GM19239 (cell line): ENCODE data around the gene RAX2.
"Not testable (repeated sequence)": the region's sequence is repeated elsewhere in the genome, so short reads cannot be mapped to it uniquely, and the experiment has no call there.

ENCODE experiments used
- DNase-seq: peaks from one replicate; pipeline ENCODE4 v3.0.0; 2011; ENCODE audit warnings: low spot score; ENCODE audit not compliant: insufficient read length
- FAIRE-seq: peaks from 2 replicates; lab custom pipeline; 2011; peaks lifted over from hg19 to GRCh38; lab: Jason Lieb, UNC

The RAX2 gene

DNA sequence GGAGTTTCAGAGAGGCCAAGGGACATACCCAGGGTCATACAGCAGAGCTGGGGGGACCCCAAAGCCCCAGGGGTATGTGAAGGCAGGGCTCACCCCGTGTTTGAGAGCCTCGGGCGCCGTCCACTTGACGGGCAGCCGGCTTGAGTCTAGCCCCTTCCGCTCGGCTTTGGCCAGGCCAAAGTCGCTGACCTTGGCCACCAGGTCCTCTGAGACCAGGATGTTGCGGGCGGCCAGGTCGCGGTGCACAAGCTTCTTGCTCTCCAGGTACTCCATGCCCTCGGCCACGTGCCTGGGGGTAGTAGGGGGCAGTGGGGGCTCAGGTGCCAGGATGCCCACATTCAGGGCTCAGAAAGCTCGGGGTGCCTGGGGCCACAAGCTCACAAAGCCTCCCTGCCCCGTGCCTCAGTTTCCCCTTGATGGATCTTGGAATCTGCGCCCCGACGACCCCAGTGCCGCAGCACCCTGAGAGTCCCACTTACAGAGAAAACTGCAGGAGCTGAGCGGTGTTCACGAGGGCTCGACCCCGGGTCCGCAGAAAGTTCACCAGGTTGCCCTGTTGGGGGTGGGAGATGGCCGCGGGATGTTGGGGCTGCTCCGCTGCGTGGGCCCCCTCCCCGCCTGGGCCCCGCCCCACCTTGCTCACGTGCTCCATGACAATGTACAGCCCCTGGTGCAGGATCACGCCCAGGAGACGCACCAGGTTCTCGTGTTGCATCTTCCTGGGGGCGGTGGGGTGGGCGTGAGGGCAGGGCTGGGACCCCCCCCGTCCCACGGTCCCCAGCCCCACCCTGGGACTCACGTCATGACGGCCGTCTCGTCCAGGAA lies 7.1 kb upstream of the RAX2 start:
- no peak for DNase-seq
- FAIRE-seq, result no peak

DNA sequence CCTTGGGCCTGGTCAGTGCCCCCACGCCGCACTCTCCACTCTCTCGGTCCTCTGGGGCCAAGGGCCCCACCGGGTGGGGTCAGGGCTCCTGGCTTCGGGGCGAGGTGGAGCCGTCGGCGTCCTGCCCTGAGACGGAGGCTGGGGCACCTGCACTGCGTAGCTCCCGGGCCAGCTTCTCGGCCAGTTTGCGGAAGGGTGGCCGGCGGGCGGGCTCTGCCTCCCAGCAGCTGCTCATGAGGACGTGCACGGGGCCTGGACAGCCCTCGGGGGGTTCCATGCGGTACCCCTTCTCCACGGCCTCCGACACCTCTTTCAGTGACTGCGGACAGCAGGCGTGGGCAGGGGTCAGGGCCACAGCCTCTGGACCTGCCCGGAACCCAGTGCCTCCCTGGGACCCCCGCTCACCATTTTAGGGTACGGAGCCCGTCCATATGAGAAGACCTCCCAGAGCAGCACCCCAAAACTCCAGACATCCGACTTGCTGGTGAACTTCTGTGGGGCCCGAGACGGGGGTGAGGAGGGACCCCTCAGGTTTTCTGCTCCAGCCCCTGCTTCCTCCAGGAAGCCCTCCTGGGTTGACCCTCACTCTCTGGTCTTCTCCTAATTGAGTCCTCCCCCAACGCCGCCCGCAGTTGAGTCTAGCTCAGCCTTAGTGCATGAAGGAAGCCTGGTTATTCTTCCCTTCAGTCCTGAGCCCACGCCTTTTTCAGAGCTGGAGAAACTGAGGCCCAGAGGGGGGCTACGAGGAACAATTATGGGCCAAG lies 6.3 kb upstream of the RAX2 start:
- no peak for FAIRE-seq
- no peak for DNase-seq

DNA sequence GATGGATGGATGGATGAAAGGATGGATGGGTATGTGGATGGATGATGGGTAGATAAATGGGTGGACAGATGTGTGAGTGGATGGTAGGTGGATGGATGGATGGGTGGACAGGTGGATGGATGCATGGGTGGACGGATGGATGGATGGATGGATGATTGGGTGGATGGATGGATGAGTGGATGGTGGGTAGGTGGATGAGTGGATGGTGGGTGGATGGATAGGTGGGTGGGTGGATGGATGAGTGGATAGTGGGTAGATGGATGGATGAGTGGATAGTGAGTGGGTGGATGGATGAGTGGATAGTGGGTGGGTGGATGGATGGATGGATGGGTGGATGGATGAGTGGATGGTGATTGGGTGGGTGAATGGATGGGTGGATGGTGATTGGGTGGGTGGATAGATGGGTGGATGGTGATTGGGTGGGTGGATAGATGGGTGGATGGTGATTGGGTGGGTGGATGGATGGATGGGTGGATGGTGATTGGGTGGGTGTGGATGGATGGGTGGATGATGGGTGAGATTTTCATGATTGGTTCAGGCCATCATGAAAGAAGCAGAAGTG lies 4.5 kb upstream of the RAX2 start:
- no peak for FAIRE-seq
- no peak for DNase-seq

DNA sequence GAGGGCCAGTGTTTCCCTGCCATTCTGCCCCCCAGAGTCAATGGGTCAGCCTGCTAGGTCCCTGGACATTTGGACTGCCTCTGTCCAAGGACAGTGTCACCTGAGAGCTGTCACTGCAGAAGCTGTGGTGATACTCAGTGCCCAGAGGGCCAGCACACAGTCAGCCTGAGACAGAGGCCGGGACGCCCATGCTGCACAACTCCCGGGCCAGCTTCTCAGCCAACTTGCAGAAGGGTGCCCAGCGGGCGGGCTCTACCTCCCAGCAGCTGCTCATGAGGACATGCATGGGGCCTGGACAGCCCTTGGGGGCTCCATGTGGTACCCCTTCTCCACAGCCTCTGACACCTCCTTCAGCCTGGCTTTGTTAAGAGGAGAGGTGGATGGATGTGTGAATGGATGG lies 3.8 kb upstream of the RAX2 start:
- FAIRE-seq (no peak), DNase-seq (no peak)

DNA sequence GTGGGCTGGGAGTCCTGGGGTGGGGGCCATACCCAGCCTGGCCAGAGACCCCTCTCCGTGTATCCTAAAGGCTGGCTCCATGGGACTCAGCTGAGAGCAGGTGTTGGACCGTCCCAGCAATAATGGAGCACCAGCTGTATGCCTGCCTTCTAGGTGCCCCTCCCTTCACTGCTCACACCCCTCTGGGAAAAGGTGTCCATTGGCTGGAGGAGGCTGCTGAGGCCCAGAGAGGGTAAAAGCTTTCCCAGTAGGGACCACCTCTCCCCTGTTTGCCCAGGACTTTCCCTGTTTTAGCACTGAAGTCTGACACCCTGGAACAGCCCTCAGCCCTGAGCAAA lies 3.3 kb upstream of the RAX2 start:
- DNase-seq, result no peak

DNA sequence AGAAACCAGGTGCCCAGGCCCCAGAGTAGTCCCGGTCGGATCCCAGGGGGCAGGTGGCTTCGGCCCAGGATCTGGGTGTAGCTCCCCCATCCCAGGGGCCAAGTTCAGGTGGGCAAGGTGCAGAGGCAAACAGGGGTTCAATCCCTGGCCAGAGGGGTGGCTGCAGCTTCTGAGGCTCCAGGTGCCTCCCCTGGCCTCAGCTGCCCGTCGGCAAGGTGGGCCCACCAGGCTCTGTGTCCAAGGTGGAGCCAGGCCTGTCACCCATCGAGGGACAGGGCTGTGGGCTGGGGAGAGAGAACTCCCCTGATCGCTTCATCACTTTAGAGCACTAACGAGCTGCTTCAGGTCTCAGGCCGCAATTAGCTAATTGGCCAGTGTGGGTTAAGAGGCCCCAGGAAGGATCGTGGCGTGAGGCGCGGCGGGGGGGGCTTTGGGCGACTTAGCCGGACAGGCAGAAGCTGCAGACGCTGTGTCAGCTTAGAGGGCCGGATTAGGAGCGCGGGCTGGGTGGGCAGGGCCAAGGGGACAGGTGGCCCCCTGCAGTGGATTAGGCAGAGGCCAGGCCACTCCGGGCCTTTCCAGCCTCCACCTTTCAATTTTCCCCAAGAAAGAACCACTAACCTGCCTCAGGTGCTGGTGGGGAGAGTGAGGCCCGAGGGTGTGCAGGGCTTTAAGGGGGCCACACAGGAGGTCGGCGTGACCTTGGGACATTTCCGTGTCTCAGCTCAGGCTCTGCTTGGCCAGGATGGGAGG lies 2.8 kb upstream of the RAX2 start:
- FAIRE-seq, result no peak
- no peak for DNase-seq

More for the DNA sequence above, 3.3 kb upstream of the RAX2 start:
- no peak for FAIRE-seq

DNA sequence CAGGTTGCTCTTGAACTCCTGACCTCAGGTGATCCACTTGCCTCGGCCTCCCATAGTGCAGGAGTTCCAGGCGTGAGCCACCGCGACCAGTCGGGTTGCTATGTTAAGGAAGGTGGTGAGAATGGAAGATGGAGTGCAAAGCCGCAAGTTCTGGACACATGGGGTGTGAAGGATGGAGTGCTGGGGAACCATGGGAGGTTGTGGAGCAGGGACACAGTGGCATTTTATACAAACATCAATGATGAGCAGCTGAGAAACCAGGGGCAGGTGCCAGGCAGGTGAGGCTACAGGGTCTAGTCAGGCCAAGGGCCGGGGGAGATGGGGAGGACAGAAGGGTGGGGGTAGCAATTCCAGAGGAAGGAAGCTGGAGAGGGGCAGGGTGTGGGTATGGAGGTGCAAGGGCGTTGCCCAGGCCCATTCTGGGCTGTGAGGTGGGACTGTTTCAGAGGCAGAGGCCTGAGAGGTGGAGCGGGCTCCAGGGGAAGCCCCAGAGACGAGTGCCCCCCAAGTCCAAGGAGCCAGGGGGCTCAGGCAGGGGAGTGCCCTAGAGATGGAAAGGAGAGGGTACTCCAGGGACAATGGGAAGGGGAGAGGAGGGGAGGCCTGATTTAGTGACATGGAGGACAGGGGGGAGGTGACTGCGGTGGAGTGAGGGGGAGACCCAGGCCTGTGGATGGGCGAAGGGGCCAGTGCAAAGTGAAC lies 1.9 kb upstream of the RAX2 start:
- FAIRE-seq (no peak), DNase-seq (no peak)

DNA sequence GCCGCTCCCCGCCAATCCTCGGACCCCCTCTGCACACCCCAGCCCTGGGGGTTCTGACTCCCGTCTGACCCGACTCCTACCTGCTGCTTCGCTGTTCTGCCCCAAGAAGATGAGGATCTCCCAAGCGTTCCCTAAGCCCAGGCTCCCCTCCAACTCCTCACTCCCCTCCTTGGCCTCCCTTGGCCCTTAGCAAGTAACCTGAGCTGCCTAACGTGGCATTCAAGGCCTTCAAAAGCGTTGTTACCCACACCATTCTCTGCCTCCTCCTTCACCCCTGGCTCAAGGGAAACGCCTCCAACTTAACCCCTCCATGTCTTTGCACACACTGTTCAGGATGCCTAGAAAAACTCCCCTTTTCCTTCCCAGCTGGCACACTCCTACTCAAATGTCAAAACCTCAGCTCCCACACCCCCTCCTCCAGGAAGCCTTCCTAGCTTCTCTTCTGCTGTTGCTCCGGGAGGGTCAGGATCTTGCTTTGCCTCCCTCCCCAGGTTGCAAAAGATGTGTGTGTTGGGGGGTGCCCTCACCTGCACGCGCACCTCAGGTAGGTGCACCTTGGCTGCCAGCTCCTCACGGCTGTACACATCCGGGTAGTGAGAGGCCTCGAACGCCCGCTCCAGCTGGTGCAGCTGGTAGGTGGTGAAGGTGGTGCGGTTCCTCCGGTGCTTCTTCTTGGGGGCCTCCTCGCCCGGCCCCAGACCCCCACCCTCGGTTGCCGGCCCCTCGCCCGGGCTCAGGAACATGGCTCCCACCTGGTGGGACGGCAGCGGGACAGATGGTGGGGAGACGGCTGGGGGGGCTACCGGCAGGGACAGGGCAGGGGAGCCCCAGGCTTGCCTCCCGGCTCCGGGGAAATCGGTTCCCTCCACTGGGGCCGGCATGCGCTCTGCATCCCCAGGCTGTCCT lies 775 bp downstream of the RAX2 start:
- DNase-seq, result no peak
- FAIRE-seq, result no peak

DNA sequence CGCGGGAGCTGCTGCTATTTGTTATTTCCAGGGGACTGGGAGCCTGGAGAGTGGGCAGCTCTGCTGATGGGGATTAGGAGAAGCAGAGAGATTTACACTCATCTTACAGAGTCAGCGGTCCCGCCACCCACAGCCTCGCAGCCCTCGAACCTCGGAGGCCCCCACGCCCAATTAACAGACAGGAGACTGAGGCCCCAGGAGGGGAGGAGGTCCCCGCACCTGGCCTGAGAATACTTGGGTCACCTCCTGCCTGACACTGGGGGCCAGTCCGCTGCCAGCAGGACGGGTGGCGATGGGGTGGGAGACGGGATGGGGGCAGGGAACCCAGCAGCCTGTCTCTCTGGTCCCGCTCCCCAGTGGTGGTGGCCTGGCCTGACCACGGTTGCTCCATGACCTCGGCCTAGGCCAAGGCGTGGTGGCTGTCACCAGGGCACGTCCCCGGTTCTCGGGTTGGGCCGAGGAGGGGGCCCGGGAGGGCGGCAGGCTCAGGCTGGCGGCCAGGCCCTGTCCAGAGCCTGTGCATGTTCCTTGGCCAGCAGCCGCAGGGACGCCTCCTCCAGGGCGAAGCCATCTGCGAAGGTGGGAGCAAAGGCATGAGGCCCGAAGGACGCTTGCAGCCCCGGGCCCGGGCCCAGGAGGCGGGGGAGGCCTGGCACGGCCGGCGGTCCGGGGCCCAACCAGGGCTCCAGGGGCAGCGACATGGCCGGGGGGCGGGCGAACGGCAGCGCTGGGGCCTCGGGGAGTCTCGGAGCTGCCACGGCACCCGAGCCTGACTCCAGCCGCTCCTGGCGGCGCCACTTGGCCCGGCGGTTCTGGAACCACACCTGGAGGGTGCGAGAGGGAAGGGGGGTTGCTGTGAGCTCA lies 1.7 kb downstream of the RAX2 start:
- DNase-seq (no peak), FAIRE-seq (no peak)

DNA sequence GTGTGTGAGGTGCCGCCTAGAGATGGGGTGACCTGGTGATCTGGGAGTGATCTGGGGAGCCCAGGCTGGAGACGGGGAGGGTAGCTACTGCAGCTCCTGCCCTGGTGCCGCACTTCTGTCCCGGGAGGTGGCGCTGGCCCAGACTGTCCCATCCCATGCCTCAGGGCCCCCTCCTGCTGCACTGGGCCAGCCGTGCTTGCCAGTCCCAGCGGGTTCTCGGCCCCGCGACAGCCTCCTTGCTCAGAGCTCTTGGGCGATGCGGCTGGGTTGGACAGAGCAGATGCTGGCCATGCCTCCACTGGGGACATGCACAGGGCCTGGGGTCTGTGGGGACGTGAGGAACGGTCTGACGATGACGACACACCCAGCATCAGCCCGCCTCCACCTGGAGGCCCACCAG lies 2.5 kb downstream of the RAX2 start:
- DNase-seq, result no peak
- no peak for FAIRE-seq

DNA sequence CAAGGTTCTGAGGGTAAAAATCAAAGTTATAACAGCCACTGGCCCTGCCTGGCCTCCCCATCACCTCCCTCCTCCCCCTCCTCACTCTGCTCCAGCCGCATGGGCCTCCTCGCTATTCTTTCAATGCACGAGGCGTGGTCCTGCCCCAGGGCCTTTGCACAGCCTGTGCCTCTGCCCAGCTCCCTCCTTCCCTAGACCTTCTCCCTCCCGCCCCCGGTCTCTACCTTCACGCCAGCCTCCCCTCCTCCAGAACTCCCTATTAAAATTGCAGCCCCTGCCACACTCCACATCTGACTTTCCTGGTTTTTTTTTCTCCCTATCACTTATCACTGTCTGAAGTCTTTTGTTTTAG lies 3.3 kb downstream of the RAX2 start:
- FAIRE-seq, result no peak
- DNase-seq, result no peak

DNA sequence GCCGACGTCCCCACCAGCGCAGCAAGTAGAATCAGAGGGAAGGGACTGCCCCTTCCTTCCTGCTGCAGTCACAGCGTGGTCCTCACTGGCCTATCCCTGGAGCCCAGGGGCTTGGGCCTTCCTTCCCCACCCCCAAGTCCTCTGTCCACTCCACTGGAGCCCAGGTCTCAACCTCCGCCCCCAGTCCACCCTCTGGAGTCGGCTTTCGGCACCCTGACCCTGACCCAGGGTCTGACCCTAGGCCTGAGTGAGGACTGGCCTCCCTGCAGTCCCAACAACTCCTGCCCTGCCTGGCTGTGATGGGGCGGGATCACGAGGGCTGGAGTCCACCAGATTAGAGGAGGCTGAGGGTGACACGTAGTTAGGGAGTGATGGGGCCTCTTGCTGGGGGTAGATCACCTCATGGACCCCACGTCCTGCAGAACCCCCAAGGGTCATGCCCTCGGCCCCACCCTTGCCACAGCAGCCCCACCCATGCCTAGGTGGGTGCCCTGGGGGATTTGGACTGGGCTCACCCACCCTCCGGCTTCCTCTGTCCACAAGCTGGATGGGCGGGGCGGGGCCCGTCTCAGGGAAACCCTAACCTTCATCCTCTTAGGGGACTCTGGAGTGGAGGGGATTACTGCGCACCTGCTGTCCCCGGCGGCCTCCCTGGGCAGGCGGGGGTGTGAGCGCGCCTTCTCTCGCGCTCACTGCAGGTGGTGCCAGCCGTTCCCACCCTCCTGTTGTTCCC lies 3.8 kb downstream of the RAX2 start:
- DNase-seq (no peak), FAIRE-seq (no peak)

DNA sequence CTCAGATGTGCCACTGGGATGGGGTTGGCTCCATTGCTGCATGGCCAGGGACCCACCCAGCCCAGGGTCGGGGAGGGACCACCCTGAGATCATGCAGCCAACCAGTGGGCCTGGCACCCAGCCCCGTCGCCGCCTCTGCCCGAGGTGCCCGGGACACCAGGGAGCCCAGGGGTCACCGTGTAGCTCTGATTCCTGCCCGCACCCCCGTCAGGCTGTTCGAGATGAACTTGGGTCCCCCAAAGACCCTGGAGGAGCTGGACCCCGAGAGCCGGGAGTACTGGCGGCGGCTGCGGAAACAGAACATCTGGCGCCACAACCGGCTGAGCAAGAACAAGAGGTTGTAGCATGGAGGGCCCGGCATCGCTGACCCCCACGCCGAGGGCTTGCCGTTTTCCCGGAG lies 5.0 kb downstream of the RAX2 start:
- FAIRE-seq, result no peak

DNA sequence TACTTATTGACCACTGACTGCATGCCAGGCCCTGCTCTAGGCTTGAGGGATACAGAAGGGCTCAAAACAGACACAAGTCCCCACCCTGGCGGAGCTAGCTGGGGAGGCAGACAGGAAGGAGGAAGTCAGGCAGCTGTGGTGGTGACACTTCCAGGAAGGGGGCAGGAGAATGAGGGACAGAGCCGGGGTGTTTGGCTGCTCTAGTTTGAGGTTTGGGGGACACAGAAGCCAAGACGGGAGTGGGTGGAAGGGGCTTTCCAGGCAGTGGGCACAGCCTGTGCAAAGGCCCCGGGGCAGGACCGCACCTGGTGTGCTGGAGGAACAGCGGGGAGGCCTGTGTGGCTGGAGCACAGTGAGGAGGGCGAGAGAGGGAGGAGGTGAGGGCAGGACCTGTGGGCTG lies 5.5 kb downstream of the RAX2 start:
- DNase-seq (no peak), FAIRE-seq (no peak)

More for the DNA sequence above, 5.0 kb downstream of the RAX2 start:
- no peak for DNase-seq

DNA sequence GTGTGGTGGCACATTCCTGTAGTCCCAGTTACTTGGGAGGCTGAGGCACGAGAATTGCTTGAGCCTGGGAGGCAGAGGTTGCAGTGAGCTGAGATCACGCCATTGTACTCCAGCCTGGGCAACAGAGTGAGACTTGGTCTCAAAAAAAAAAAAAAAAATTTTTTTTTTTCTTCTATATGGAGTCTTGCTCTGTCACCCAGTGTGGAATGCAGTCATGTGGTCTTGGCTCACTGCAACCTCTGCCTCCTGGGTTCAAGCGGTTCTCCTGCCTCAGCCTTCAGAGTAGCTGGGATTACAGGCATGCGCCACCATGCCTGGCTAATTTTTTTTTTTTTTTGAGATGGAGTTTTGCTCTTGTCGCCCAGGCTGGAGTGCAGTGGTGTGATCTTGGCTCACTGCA lies 6.3 kb downstream of the RAX2 start:
- not testable (repeated sequence) for DNase-seq, FAIRE-seq

DNA sequence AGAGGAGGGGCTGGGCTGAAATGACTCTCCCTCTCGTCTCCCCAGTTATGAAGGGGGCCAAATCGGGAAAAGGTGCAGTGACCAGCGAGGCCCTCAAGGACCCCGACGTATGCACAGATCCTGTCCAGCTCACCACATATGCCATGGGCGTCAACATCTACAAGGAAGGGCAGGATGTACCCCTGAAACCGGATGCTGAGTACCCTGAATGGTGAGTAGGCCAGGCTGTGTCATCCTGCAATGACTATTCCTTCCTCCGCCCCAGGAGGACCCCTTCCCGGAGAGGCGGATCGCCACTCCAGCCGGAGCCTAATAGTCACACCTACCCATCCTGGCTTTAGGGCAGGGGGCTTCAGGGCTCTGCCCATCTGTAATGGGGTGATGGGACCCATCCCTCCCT lies 6.9 kb downstream of the RAX2 start:
- DNase-seq, result no peak
- no peak for FAIRE-seq
